Stimulated activated CD8-positive, alpha-beta memory T cell treated with anti-CD3 and anti-CD28 coated beads, Interleukin-15, amount 100 ng/mL, for 1 hour (primary cell): ENCODE measurements around the gene DPH7.
"Not testable (repeated sequence)": the region's sequence is repeated elsewhere in the genome, so short reads cannot be mapped to it uniquely, and the experiment has no call there.

Experiments used
- DNase-seq: peaks from one replicate; pipeline ENCODE4 v3.0.0-alpha.2; 2020; ENCODE audit warnings: low read depth

The DPH7 gene

DNA sequence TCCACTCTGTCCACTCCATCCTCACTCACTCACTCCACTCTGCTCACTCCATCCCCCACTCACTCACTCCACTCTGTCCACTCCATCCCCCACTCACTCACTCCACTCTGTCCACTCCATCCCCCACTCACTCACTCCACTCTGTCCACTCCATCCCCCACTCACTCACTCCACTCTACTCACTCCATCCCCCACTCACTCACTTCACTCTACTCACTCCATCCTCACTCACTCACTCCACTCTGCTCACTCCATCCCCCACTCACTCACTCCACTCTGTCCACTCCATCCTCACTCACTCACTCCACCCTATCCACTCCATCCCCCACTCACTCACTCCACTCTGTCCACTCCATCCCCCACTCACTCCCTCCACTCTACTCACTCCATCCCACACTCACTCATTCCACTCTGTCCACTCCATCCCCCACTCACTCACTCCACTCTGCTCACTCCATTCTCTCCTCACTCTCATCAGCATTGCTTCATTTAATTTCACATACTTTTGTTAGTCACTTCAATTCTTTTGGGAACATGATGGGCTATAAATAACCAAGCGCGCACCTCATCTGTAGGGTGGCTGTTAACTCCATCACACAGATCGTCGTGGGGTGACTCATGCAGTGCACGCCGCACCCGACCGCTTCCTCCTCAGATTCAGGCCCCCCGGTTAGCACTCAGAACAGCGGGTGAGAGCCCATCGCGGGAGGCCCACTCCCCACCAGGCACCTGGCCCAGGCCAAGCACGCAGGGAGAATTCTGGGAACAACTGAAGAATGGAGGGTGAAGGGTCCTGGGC is 59.9 kb downstream of the DPH7 start:
- DNase-seq = not testable (repeated sequence)

- no peak for DNase-seq
Observed at GRCh38 chr9:137516144-137516917, 62.4 kb downstream of the DPH7 start.

DNA sequence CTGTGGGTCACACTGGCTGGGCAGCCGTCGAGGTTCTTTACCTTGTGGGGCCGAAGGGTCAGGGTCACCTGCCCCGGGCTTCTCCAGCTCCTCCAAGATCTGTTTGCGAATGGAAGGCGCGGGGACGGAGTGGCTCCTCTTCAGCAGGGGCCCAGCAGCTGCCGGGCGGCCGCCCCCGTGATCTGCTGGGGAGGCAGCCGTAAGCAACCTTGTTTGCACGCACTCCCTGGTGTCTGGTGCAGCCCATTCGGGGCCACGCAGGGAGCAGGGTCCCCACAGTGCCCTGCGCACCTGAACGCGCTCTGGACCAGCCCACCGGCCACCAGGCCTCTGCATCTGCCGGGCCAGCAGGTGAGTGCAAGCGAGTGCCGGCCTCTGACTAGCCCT is 63.4 kb downstream of the DPH7 start:
- DNase-seq = no peak

GRCh38 chr9:137514691-137515337 is 63.9 kb downstream of the DPH7 start:
- no peak for DNase-seq

DNA sequence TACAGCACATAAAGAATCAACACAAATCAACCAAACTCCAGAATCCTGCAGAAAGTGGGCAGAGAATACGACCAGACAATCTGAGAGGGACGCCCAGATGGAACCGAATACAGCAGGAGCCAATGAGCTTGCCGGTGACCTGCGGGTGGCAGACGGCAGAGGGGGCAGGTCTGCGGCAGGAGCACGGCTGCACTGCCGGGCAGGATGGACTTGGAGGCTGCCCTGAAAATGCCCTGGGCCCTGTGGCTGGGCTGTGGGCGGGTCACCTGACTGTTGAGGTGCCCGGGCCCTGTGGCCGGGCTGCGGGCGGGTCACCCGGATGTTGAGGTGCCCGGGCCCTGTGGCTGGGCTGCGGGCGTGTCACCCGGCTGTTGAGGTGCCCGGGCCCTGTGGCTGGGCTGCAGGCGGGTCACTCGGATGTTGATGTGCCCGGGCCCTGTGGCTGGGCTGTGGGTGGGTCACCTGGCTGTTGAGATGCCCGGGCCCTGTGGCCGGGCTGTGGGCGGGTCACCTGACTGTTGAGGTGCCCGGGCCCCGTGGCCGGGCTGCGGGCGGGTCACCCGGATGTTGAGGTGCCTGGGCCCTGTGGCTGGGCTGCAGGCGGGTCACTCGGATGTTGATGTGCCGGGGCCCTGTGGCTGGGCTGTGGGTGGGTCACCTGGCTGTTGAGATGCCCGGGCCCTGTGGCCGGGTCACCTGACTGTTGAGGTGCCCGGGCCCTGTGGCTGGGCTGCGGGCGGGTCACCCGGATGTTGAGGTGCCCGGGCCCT is 64.7 kb downstream of the DPH7 start:
- DNase-seq = not testable (repeated sequence)

DNA sequence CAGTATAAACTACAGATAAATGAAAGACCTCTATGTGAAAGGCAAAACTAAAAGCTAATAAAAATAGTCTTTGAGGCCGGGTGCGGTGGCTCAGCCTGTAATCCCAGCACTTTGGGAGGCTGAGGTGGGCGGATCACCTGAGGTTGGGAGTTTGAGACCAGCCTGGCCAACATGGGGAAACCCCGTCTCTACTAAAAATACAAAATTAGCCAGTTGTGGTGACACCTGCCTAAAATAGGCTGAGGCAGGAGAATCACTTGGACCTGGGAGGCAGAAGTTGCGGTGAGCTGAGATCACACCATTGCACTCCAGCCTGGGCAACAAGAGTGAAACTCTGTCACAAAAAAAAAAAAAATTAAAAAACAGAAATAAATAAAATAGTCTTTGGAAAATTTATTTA is 65.6 kb downstream of the DPH7 start:
- not testable (repeated sequence) for DNase-seq

GRCh38 chr9:137511758-137512463 is 66.8 kb downstream of the DPH7 start:
- DNase-seq = no peak

GRCh38 chr9:137511126-137511525 is 67.6 kb downstream of the DPH7 start:
- not testable (repeated sequence) for DNase-seq

DNA sequence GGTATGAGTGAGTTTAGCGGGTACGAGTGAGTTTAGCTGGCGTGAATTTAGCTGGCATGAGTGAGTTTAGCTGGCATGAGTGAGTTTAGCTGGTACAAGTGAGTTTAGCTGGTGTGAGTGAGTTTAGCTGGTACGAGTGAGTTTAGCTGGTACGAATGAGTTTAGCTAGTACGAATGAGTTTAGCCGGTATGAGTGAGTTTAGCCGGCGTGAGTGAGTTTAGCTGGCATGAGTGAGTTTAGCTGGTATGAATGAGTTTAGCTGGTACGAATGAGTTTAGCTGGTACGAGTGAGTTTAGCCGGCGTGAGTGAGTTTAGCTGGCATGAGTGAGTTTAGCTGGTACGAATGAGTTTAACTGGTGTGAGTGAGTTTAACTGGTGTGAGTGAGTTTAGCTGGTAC is 69.5 kb downstream of the DPH7 start:
- DNase-seq = no peak

DNA sequence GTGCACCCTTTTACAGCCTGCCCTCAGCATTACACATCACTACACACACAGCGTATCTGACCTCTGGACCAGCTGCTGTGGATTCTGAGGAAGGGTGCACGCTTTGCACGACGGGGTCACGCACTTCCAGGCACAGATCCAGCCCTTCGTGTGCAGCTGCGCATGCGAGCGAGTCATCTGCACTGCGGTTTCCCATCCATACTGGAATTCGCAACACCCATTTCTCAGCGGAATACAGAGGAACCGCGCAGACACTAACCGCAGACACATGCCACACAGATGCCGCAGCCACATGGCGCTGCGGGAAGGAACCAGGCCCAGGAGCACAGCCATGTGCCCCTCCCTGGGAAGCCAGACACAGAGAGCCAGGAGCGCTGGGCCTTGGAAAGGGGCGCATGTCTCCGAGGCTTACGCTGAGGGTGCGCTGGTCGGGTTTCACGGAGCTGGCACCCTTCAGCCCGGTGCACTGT is 72.0 kb downstream of the DPH7 start:
- no peak for DNase-seq

GRCh38 chr9:137506274-137506673 is 72.5 kb downstream of the DPH7 start:
- no peak for DNase-seq

- DNase-seq = no peak
Observed at GRCh38 chr9:137505421-137506140, 73.1 kb downstream of the DPH7 start.
